22Rv1 (cell line): Measurements from ENCODE around the gene TARP.

ENCODE experiments used
- ZFX ChIP-seq: fragments of 450-650 bp; IDR thresholded peaks from 2 replicates; pipeline ENCODE4 v1.6.1; 2017; ENCODE audit warnings: antibody characterized with exemption, borderline replicate concordance
- TF ChIP-seq, protein P1 (sequence below): fragments of 450-650 bp; IDR thresholded peaks from 2 replicates; pipeline ENCODE4 v1.5.1; 2017; ENCODE audit warnings: mild to moderate bottlenecking

DNA sequence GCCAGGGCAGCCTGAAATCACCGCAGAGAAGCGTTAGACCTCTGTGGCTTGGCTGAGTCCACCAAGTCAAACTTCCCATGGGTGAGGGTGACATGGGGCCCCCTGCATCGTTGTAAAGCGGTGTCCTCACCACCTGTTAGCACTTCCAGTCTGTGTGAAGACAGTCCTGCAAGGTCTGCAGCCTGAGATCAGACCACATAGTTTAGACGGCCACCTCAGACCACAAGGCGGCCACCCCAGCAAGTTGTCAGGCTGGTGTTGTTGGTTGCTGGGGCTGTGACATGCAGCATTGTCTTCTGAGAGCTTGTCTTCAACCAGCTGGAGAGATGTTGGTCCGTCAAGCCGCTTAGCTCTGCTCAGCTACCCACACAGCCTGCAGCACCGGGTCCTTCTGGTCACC is 44.1 kb upstream of the TARP start:
- TF ChIP-seq, protein P1, sequence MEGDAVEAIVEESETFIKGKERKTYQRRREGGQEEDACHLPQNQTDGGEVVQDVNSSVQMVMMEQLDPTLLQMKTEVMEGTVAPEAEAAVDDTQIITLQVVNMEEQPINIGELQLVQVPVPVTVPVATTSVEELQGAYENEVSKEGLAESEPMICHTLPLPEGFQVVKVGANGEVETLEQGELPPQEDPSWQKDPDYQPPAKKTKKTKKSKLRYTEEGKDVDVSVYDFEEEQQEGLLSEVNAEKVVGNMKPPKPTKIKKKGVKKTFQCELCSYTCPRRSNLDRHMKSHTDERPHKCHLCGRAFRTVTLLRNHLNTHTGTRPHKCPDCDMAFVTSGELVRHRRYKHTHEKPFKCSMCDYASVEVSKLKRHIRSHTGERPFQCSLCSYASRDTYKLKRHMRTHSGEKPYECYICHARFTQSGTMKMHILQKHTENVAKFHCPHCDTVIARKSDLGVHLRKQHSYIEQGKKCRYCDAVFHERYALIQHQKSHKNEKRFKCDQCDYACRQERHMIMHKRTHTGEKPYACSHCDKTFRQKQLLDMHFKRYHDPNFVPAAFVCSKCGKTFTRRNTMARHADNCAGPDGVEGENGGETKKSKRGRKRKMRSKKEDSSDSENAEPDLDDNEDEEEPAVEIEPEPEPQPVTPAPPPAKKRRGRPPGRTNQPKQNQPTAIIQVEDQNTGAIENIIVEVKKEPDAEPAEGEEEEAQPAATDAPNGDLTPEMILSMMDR, result no peak; the same call in 1 of the 2 replicates
- no peak for TF ChIP-seq ZFX
